ENCODE measurements around the gene POLG2. TPM values are rescaled to one million over a fixed set of nuclear protein-coding genes. Genes with fewer than 3 reads are reported as not detected.

POLG2 gene
- total RNA-seq (2021; fragmentation: NEBNext Ultra II Directional; extraction: Animal tissue kit (Norgen Biotek cat#: 25700)): 10 to 100 TPM in 1 of 6 experiments, 1 to 10 TPM in 5; 6.5 to 11.8 (median 7.3) TPM
- long read RNA-seq, partial matches to known transcripts: 1 of 4 reads
- long read RNA-seq, other reads (novel, unspliced or antisense): 1 of 4 reads

- peaks cover 77% of the 10 kb centered on the region for H3K4me1 Mint-ChIP-seq (ENCODE audit: low read depth)
- H3K9me3 Mint-ChIP-seq: peaks cover 14% of the 10 kb centered on the region
- H3K4me3 Mint-ChIP-seq: peak within 1 kb of the TSS; percentile 100
- peaks cover 32% of the 10 kb centered on the region for H3K27me3 Mint-ChIP-seq (ENCODE audit: insufficient read depth)
- H3K27ac Mint-ChIP-seq: peak within 1 kb of the TSS; percentile 100
- peaks cover 54% of the 10 kb centered on the region for H3K36me3 Mint-ChIP-seq (ENCODE audit: low read depth)
- peak; percentile 67 for TF ChIP-seq CTCF (IDR thresholded peaks at IDR 0.05)
- peak; percentile 84 for DNase-seq
Measured at GRCh38 chr17:64496786-64497564, at the start of gene POLG2. TSS of gene POLG2 (minus strand) at chr17:64497054. CDS start at chr17:64496968, 86 bp downstream.

- H3K9me3 Mint-ChIP-seq: peaks cover 4% of the 10 kb centered on the region; the same call in 1 of the 2 replicates
- peaks cover 24% of the 10 kb centered on the region for H3K27me3 Mint-ChIP-seq (ENCODE audit: insufficient read depth)
- DNase-seq: no peak
- TF ChIP-seq CTCF (IDR thresholded peaks at IDR 0.05): no peak
- H3K4me1 Mint-ChIP-seq (ENCODE audit: low read depth): peaks cover 27% of the 10 kb centered on the region
- H3K27ac Mint-ChIP-seq: 0 out of 2 replicates have a peak overlapping the region, but pooled peaks have one; percentile 42
- H3K36me3 Mint-ChIP-seq (ENCODE audit: low read depth): peaks cover 45% of the 10 kb centered on the region
- H3K4me3 Mint-ChIP-seq: no peak overlapping the region; the same call in 1 of the 2 replicates
Measured at GRCh38 chr17:64544742-64545141, 47.9 kb upstream of the POLG2 start.

GRCh38 chr17:64540118-64540776 lies 43.4 kb upstream of the POLG2 start:
- TF ChIP-seq CTCF (IDR thresholded peaks at IDR 0.05): no peak
- peaks cover 13% of the 10 kb centered on the region; the same call in 1 of the 2 replicates for H3K9me3 Mint-ChIP-seq
- peaks cover 43% of the 10 kb centered on the region for H3K4me1 Mint-ChIP-seq (ENCODE audit: low read depth)
- no peak for DNase-seq
- peaks cover 58% of the 10 kb centered on the region for H3K36me3 Mint-ChIP-seq (ENCODE audit: low read depth)
- peaks cover 37% of the 10 kb centered on the region for H3K27me3 Mint-ChIP-seq (ENCODE audit: insufficient read depth)
- peak overlapping the region; percentile 71; the same call in 1 of the 2 replicates for H3K27ac Mint-ChIP-seq
- H3K4me3 Mint-ChIP-seq: no peak overlapping the region

- Mint-ChIP-seq H3K36me3 (ENCODE audit: low read depth) (peaks cover 64% of the 10 kb centered on the region), H3K27ac (peak overlapping the region; percentile 75), H3K4me1 (ENCODE audit: low read depth) (peaks cover 43% of the 10 kb centered on the region), H3K9me3 (peaks cover 13% of the 10 kb centered on the region; the same call in 1 of the 2 replicates), H3K4me3 (peak overlapping the region; percentile 29; the same call in 1 of the 2 replicates), H3K27me3 (ENCODE audit: insufficient read depth) (peaks cover 45% of the 10 kb centered on the region)
- no peak for TF ChIP-seq CTCF (IDR thresholded peaks at IDR 0.05)
- no peak for DNase-seq
Measured at GRCh38 chr17:64538508-64539130, 41.8 kb upstream of the POLG2 start.

GRCh38 chr17:64537488-64537887 lies 40.6 kb upstream of the POLG2 start:
- H3K4me3 Mint-ChIP-seq: peak overlapping the region; percentile 7; the same call in 1 of the 2 replicates
- no peak for DNase-seq
- peaks cover 45% of the 10 kb centered on the region for H3K27me3 Mint-ChIP-seq (ENCODE audit: insufficient read depth)
- TF ChIP-seq CTCF (IDR thresholded peaks at IDR 0.05): no peak
- peaks cover 13% of the 10 kb centered on the region; the same call in 1 of the 2 replicates for H3K9me3 Mint-ChIP-seq
- H3K36me3 Mint-ChIP-seq (ENCODE audit: low read depth): peaks cover 65% of the 10 kb centered on the region
- peak overlapping the region; percentile 56 for H3K27ac Mint-ChIP-seq
- H3K4me1 Mint-ChIP-seq (ENCODE audit: low read depth): peaks cover 36% of the 10 kb centered on the region
